Thyroid gland (tissue), 4 donors: ENCODE data around the gene ITCH. TPM values are rescaled to one million over a fixed set of nuclear protein-coding genes. Genes with fewer than 3 reads are reported as not detected.
A peak's percentile ranks its signal among the peaks of the same experiment; 100 is the strongest.
"Not testable (repeated sequence)": the region's sequence is repeated elsewhere in the genome, so short reads cannot be mapped to it uniquely, and the experiment has no call there.

Experiments used
- DNase-seq, 2 donors: peaks; one replicate each; pipeline ENCODE4 v3.0.0-alpha.2; 2019
- H3K27ac ChIP-seq, 3 donors: fragments of 200-600 bp; sonication (generic); 1 replicate in 2 of 3; 2 replicates in 1 of 3; pipeline ENCODE4 v1.5.1; 2016 to 2019; ENCODE audit warnings: mild to moderate bottlenecking in 1 of 3, moderate library complexity in 1 of 3
- H3K27me3 ChIP-seq: fragments of 200-600 bp; sonication (generic); one replicate; pipeline ENCODE4 v1.5.1; 2019
- H3K36me3 ChIP-seq, 2 donors: fragments of 200-600 bp; sonication (generic); one replicate each; pipeline ENCODE4 v1.5.1; 2016 to 2019
- H3K4me1 ChIP-seq, 2 donors: fragments of 200-600 bp; sonication (generic); one replicate each; pipeline ENCODE4 v1.5.1; 2017 to 2019
- H3K4me3 ChIP-seq, 3 donors: fragments of 200-600 bp; sonication (generic); replicated peaks in 1 of 3; 1 replicate in 2 of 3; 2 replicates in 1 of 3; pipeline ENCODE4 v1.5.1; 2016; ENCODE audit warnings: mild to moderate bottlenecking in 1 of 3
- H3K9me3 ChIP-seq: fragments of 200-600 bp; sonication (generic); one replicate; pipeline ENCODE4 v1.5.1; 2017
- POLR2A ChIP-seq, 2 donors: fragments of 450-650 bp; IDR thresholded peaks; one replicate each; pipeline ENCODE4 v1.6.1; 2017; ENCODE audit warnings: antibody characterized with exemption in 2 of 2, mild to moderate bottlenecking in 2 of 2, moderate library complexity in 1 of 2
- WGBS, 2 donors: methylation state at CpG; one replicate each; pipeline ENCODE4 v1.1.5; 2017; 5-methylcytosine and 5-hydroxymethylcytosine counted together
- intact Hi-C: fragments of 100-400 bp; cut with DNase I; formaldehyde crosslinking; loops from one replicate; pipeline ENCODE4 v1.15.1; 2023
- total RNA-seq, 4 donors: library from RNA; depleted of rRNA; stranded (reverse); fragments of >200 nt; gene quantifications; one replicate each; pipeline ENCODE4 v1.2.3, GENCODE V29; 2016
- TF ChIP-seq, protein P1 (sequence below), 6 experiments: fragments of 200-600 bp in 3 of 6; fragments of 450-650 bp in 3 of 6; sonication (generic) in 3 of 6; IDR thresholded peaks; one replicate each; pipeline ENCODE4 v1.5.1; 2016 to 2019; ENCODE audit warnings: antibody characterized with exemption in 6 of 6, mild to moderate bottlenecking in 2 of 6, inconsistent platforms in 1 of 6, moderate library complexity in 1 of 6

Gene ITCH
- total RNA-seq, 4 donors from 2014 or later, result 67.5 to 120 (median 75.5) TPM

DNA sequence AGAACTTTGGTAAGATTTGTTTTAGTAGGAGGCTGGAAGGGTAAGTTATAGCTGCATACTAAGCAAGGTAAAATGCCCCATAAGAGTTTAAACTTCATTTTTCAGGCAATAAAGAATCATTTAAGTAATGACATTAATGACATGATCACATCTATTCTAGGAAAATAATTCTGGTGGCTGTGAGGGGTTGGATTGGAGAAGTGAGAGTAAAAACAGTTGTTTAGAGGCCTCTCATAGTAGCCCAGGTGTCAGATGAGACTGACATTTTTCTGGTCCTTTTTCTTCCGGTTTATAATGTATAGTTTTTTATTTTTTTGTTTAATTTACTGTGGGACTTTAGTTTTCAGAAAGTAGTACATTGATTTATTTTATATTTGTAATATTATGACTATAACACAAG lies 40.8 kb downstream of the ITCH start:
- intact Hi-C loops, result no loop called here
- DNase-seq, result no peak
- Histone ChIP-seq H3K27me3 (no peaks in the 10 kb centered on the region), H3K27ac (peak overlapping the region in 2 of 3 donors; percentile 19 to 28), H3K36me3 (peaks cover 0 to 4% of the 10 kb centered on the region in 2 donors), H3K4me3 (no peak overlapping the region), H3K4me1 (peaks cover 36 to 42% of the 10 kb centered on the region in 2 donors), H3K9me3 (no peaks in the 10 kb centered on the region)
- TF ChIP-seq, protein P1, sequence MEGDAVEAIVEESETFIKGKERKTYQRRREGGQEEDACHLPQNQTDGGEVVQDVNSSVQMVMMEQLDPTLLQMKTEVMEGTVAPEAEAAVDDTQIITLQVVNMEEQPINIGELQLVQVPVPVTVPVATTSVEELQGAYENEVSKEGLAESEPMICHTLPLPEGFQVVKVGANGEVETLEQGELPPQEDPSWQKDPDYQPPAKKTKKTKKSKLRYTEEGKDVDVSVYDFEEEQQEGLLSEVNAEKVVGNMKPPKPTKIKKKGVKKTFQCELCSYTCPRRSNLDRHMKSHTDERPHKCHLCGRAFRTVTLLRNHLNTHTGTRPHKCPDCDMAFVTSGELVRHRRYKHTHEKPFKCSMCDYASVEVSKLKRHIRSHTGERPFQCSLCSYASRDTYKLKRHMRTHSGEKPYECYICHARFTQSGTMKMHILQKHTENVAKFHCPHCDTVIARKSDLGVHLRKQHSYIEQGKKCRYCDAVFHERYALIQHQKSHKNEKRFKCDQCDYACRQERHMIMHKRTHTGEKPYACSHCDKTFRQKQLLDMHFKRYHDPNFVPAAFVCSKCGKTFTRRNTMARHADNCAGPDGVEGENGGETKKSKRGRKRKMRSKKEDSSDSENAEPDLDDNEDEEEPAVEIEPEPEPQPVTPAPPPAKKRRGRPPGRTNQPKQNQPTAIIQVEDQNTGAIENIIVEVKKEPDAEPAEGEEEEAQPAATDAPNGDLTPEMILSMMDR (IDR thresholded peaks at IDR 0.05), result no peak
- TF ChIP-seq POLR2A (IDR thresholded peaks at IDR 0.05), result no peak
- 88 to 93% methylated on average over 1 of the region's 1 CpG for WGBS, 2 donors

DNA sequence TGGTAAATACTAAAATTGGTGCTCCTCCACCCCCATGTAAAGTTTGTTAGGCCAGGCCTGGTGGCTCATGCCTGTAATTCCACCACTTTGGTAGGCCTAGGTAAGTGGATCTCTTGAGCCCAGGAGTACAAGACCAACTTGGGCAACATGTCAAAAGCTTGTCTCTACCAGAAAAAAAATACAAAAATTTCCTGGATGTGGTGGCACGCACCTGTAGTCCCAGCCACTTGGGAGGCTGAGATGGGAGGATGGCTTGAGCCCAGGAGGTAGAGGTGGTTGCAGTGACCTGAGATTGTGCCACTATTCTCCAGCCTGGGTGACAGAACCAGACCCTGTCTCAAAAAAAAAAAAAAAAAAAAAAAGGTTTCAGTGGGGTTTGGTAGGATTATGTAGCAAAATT lies 41.7 kb downstream of the ITCH start:
- 100% methylated on average over 1 of the region's 1 CpG for WGBS, 2 donors
- TF ChIP-seq POLR2A (IDR thresholded peaks at IDR 0.05), result no peak
- TF ChIP-seq, protein P1 (IDR thresholded peaks at IDR 0.05), result no peak
- Histone ChIP-seq H3K4me3 (no peak overlapping the region), H3K27me3 (no peaks in the 10 kb centered on the region), H3K9me3 (no peaks in the 10 kb centered on the region), H3K36me3 (peaks cover 0 to 3% of the 10 kb centered on the region in 2 donors), H3K4me1 (peaks cover 30 to 36% of the 10 kb centered on the region in 2 donors), H3K27ac (no peak overlapping the region)
- DNase-seq, result no peak
- intact Hi-C loops, result no loop called here

- H3K4me1 ChIP-seq, result peaks cover 26 to 31% of the 10 kb centered on the region in 2 donors
- H3K4me3 ChIP-seq, H3K36me3 ChIP-seq, intact Hi-C loops, H3K27ac ChIP-seq, H3K9me3 ChIP-seq, H3K27me3 ChIP-seq, DNase-seq: not testable (repeated sequence)
- 90 to 94% methylated on average over 10 of the region's 10 CpGs for WGBS, 2 donors
Measured at GRCh38 chr20:34405247-34405651, 42.2 kb downstream of the ITCH start.

DNA sequence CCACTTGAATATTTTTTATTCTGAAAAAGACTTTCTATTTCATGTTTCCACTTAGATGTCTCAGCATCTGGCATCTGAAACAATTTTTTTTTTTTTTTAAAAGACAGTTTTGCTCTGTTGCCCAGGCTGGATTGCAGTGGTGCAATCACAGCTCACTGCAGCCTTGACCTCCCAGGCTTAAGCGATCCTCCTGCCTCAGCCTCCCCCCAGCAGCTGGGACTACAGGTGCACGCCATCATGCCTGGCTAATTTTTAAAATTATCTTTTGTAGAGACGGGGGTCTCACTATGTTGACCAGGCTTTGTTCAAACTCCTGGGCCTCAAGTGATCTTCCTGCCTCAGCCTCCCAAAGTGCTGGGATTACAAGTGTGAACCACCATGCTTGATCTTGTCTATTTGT lies 42.9 kb downstream of the ITCH start:
- peaks cover 23 to 28% of the 10 kb centered on the region in 2 donors for H3K4me1 ChIP-seq
- intact Hi-C loops, DNase-seq, H3K9me3 ChIP-seq, H3K27me3 ChIP-seq, H3K4me3 ChIP-seq, H3K36me3 ChIP-seq, H3K27ac ChIP-seq: not testable (repeated sequence)
- WGBS, 2 donors, result 96 to 97% methylated on average over 3 of the region's 3 CpGs

DNA sequence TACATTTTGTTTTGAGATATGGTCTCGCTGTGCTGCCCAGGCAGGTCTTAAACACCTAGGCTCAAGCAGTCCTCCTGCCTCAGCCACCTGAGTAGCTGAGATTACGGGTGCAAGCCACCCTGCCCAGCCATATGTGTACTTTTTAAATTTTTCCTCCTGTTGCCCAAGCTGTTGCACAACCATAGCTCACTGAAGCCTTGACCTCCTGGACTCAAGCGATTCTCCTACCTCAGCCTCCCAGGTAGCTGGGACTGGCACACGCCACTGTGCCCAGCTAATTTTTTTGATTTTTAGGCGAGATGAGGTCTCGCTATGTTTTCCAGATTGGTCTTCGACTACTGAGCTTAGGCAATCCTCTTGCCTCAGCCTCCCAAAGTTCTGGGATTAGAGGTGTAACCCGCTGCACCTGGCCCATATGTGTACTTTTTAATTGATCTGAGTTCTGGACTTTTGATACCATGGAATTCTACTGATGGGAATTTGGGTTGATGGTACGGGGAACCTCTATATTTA lies 44.9 kb downstream of the ITCH start:
- no peak overlapping the region for H3K27ac ChIP-seq
- peaks cover 2 to 8% of the 10 kb centered on the region in 2 donors for H3K4me1 ChIP-seq
- H3K4me3 ChIP-seq, result no peak overlapping the region
- intact Hi-C loops, result no loop called here
- TF ChIP-seq, protein P1 (IDR thresholded peaks at IDR 0.05), result no peak
- TF ChIP-seq POLR2A (IDR thresholded peaks at IDR 0.05), result no peak
- H3K27me3 ChIP-seq, result no peaks in the 10 kb centered on the region
- 86 to 95% methylated on average over 9 of the region's 9 CpGs for WGBS, 2 donors
- H3K9me3 ChIP-seq, result no peaks in the 10 kb centered on the region
- DNase-seq, result no peak
- peaks cover 0 to 3% of the 10 kb centered on the region in 2 donors for H3K36me3 ChIP-seq

GRCh38 chr20:34410336-34410735 lies 47.3 kb downstream of the ITCH start:
- 89 to 92% methylated on average over 6 of the region's 6 CpGs for WGBS, 2 donors
- H3K27ac ChIP-seq, result no peak overlapping the region
- intact Hi-C loops, result no loop called here
- no peak overlapping the region for H3K4me3 ChIP-seq
- DNase-seq, result no peak
- no peaks in the 10 kb centered on the region for H3K27me3 ChIP-seq
- H3K36me3 ChIP-seq, result peaks cover 0 to 21% of the 10 kb centered on the region in 2 donors
- H3K4me1 ChIP-seq, result no peaks in the 10 kb centered on the region
- TF ChIP-seq, protein P1 (IDR thresholded peaks at IDR 0.05), result no peak
- TF ChIP-seq POLR2A (IDR thresholded peaks at IDR 0.05), result no peak
- H3K9me3 ChIP-seq, result no peaks in the 10 kb centered on the region
